GM23338 (cell line): ENCODE measurements around the gene LCN10. TPM values are rescaled to one million over a fixed set of nuclear protein-coding genes. Genes with fewer than 3 reads are reported as not detected.

Source experiments
- ATAC-seq: fragments of 200-7000 bp; cut with Tn5 transposase; 3 replicates; pipeline ENCODE4 v1.9.1; 2020
- DNase-seq: peaks from one replicate; pipeline ENCODE4 v3.0.0-alpha.2; 2015; ENCODE audit warnings: low spot score
- H2AFZ ChIP-seq: fragments of 200-600 bp; sonication (generic); 2 replicates; pipeline ENCODE4 v1.8.0; 2016; ENCODE audit warnings: antibody characterized with exemption, mild to moderate bottlenecking, moderate library complexity
- H3F3A ChIP-seq: fragments of 200-600 bp; sonication (generic); replicated peaks from 2 replicates; pipeline ENCODE4 v1.8.0; 2017; ENCODE audit warnings: antibody characterized with exemption, mixed run types, low read depth
- H3K27ac ChIP-seq: fragments of 200-600 bp; sonication (generic); 2 replicates; pipeline ENCODE4 v1.6.1; 2016; ENCODE audit warnings: low read depth
- H3K27me3 ChIP-seq: fragments of 200-600 bp; sonication (generic); 2 replicates; pipeline ENCODE4 v1.8.0; 2016; ENCODE audit warnings: mild to moderate bottlenecking, mixed run types, moderate library complexity; ENCODE audit not compliant: insufficient read depth
- H3K36me3 ChIP-seq: fragments of 200-600 bp; sonication (generic); 2 replicates; pipeline ENCODE4 v1.8.0; 2016; ENCODE audit warnings: mild to moderate bottlenecking; ENCODE audit not compliant: insufficient read depth
- H3K4me1 ChIP-seq: fragments of 200-600 bp; sonication (generic); 2 replicates; pipeline ENCODE4 v1.8.0; 2016; ENCODE audit warnings: mild to moderate bottlenecking, moderate library complexity; ENCODE audit not compliant: insufficient read depth
- H3K4me2 ChIP-seq: fragments of 200-600 bp; sonication (generic); 2 replicates; pipeline ENCODE4 v1.7.1; 2017; ENCODE audit warnings: mixed run types
- H3K4me3 ChIP-seq: fragments of 200-600 bp; sonication (generic); 2 replicates; pipeline ENCODE4 v1.6.1; 2016; ENCODE audit warnings: mixed run types
- H3K79me2 ChIP-seq: fragments of 200-600 bp; sonication (generic); replicated peaks from 2 replicates; pipeline ENCODE4 v1.8.0; 2017; ENCODE audit warnings: mild to moderate bottlenecking; ENCODE audit not compliant: insufficient read depth
- H3K9me2 ChIP-seq: fragments of 200-600 bp; sonication (generic); 2 replicates; pipeline ENCODE4 v1.8.0; 2017; ENCODE audit not compliant: insufficient read depth
- H4K20me1 ChIP-seq: fragments of 200-600 bp; sonication (generic); replicated peaks from 2 replicates; pipeline ENCODE4 v1.8.0; 2017; ENCODE audit warnings: mild to moderate bottlenecking; ENCODE audit not compliant: insufficient read depth
- H3K27ac Mint-ChIP-seq: 2 replicates; pipeline ENCODE4 v1.8.0; 2020; ENCODE audit warnings: inconsistent platforms, mild to moderate bottlenecking, moderate library complexity, mixed read lengths
- H3K27me3 Mint-ChIP-seq: 3 replicates; pipeline ENCODE4 v1.8.0; 2022; ENCODE audit warnings: low read depth, mild to moderate bottlenecking, moderate library complexity, mixed read lengths, inconsistent platforms; ENCODE audit not compliant: insufficient read depth, poor library complexity
- H3K36me3 Mint-ChIP-seq: 3 replicates; pipeline ENCODE4 v1.8.0; 2021; ENCODE audit warnings: low read depth, mild to moderate bottlenecking, inconsistent platforms, moderate library complexity, mixed read lengths
- H3K4me1 Mint-ChIP-seq: 3 replicates; pipeline ENCODE4 v1.8.0; 2020; ENCODE audit warnings: mild to moderate bottlenecking, inconsistent platforms, mixed read lengths
- H3K4me3 Mint-ChIP-seq: 3 replicates; pipeline ENCODE4 v1.8.0; 2021; ENCODE audit warnings: moderate library complexity, mild to moderate bottlenecking, inconsistent platforms, mixed read lengths
- H3K9me3 Mint-ChIP-seq: 3 replicates; pipeline ENCODE4 v1.8.0; 2020; ENCODE audit warnings: moderate library complexity, mild to moderate bottlenecking, inconsistent platforms, mixed read lengths
- CTCF ChIP-seq, 2 experiments: fragments of 200-600 bp in 1 of 2; sonication (generic) in 1 of 2; conservative IDR thresholded peaks; 2 replicates each; pipeline versions ENCODE4 v1.5.1 to v1.6.1; 2016 to 2017; ENCODE audit warnings: antibody characterized with exemption in 2 of 2, low read depth in 2 of 2, mild to moderate bottlenecking in 2 of 2, moderate library complexity in 1 of 2
- EZH2 ChIP-seq: fragments of 200-600 bp; sonication (generic); IDR thresholded peaks from one replicate; pipeline ENCODE4 v1.8.0; 2017; ENCODE audit warnings: antibody characterized with exemption, mild to moderate bottlenecking, low read depth; ENCODE audit not compliant: unreplicated experiment
- EZH2phosphoT487 ChIP-seq: fragments of 200-600 bp; sonication (generic); IDR thresholded peaks from one replicate; pipeline ENCODE4 v1.8.1; 2018; ENCODE audit warnings: antibody characterized with exemption; ENCODE audit not compliant: unreplicated experiment
- JUNB ChIP-seq: IDR thresholded peaks from one replicate; pipeline ENCODE4 v1.6.1; 2016; ENCODE audit warnings: antibody characterized with exemption; ENCODE audit not compliant: unreplicated experiment
- NANOG ChIP-seq: IDR thresholded peaks from 2 replicates; pipeline ENCODE4 v1.6.1; 2016; ENCODE audit warnings: antibody characterized with exemption, borderline replicate concordance
- REST ChIP-seq: IDR thresholded peaks from one replicate; pipeline ENCODE4 v1.6.1; 2018; ENCODE audit warnings: antibody characterized with exemption; ENCODE audit not compliant: unreplicated experiment
- STAT1 ChIP-seq: IDR thresholded peaks from one replicate; pipeline ENCODE4 v1.6.1; 2016; ENCODE audit warnings: antibody characterized with exemption; ENCODE audit not compliant: unreplicated experiment
- ZNF114 ChIP-seq: fragments of 250-450 bp; sonication (Bioruptor Pico); IDR thresholded peaks from 2 replicates; pipeline ENCODE4 v1.5.0; 2020; ENCODE audit warnings: mild to moderate bottlenecking, moderate library complexity
- ZNF331 ChIP-seq: fragments of 250-450 bp; sonication (Bioruptor Pico); IDR thresholded peaks from 2 replicates; pipeline ENCODE4 v1.5.0; 2020; ENCODE audit warnings: low read depth, mild to moderate bottlenecking, moderate library complexity
- ZNF462 ChIP-seq: fragments of 250-450 bp; sonication (Bioruptor Pico); IDR thresholded peaks from 2 replicates; pipeline ENCODE4 v1.5.0; 2020; ENCODE audit warnings: mild to moderate bottlenecking, moderate library complexity
- polyA plus RNA-seq: library from polyadenylated mRNA; unstranded; fragments of >200 nt; fragmentation: Nextera tagmentation; extraction: Ambion mirVana; gene quantifications from 2 replicates; pipeline ENCODE4 v1.2.1, GENCODE V29; 2016
- total RNA-seq: library from RNA; depleted of rRNA; stranded (reverse); fragments of >200 nt; shearing (Covaris generic); gene quantifications from 2 replicates; pipeline ENCODE4 v1.2.3, GENCODE V29; 2014

The LCN10 gene
- total and polyA plus RNA-seq, 2 experiments from 2014 or later: 0.45 to 0.74 TPM

- Mint-ChIP-seq H3K27ac (no peak overlapping the region), H3K4me1 (peaks cover 12% of the 10 kb centered on the region), H3K4me3 (no peak overlapping the region), H3K36me3 (peaks cover 19% of the 10 kb centered on the region), H3K9me3 (peaks cover 27% of the 10 kb centered on the region), H3K27me3 (peaks cover 23% of the 10 kb centered on the region)
- DNase-seq (no peak), ATAC-seq (no peak)
- no peak overlapping the region for H3K4me3 ChIP-seq
- H3K9me2 ChIP-seq: 0 out of 2 replicates have a peak, but pooled peaks cover 4% of the 10 kb centered on the region
- H4K20me1 ChIP-seq: no peaks in the 10 kb centered on the region
- no peak overlapping the region for H3K4me2 ChIP-seq
- TF ChIP-seq CTCF (conservative IDR thresholded peaks at IDR 0.05; ENCODE audit: low read depth in 2 of 2) (no peak), JUNB (no peak), STAT1 (no peak)
- no peak overlapping the region for H2AFZ ChIP-seq
- H3K27ac ChIP-seq: no peak overlapping the region
- H3F3A ChIP-seq: 0 out of 2 replicates have a peak, but pooled peaks cover 7% of the 10 kb centered on the region
- H3K4me1 ChIP-seq: no peaks in the 10 kb centered on the region
- H3K79me2 ChIP-seq: no peaks in the 10 kb centered on the region
- H3K36me3 ChIP-seq: no peaks in the 10 kb centered on the region; the same call in 1 of the 2 replicates
- H3K27me3 ChIP-seq: no peaks in the 10 kb centered on the region
These were observed 32.5 kb upstream of the LCN10 start for GRCh38 chr9:136775191-136775590.

DNA sequence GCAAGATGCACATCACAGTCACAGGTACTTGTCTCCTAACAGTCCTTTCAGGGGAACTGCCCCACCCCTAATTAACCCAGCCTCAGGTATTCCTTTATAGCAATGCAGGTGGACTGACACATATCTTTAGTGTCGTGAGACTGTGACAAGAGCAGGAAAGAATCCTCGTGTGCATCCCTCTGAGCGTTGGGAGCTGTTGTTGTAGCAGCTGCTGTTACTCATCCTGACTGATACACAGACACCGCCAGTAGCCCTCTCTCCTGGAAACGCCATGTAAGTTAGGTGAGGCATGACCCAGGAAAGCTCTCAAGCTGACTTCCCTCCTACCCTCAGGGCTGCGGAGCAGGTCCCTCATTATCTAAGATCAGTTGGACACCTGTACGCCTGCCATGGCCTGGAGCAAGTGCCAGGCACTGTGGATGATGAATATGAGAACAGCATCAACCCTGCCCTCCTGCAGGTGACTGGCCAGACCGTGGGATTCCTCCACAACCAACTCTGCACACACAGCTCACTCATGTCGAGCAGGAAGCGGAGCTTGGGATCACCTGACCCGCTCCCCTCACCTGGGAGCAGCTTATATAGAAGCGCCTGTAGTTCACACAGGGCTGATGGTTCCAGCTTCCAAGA, 31.8 kb upstream of the LCN10 start:
- Mint-ChIP-seq H3K4me1 (peaks cover 12% of the 10 kb centered on the region), H3K27me3 (peaks cover 23% of the 10 kb centered on the region), H3K36me3 (peaks cover 19% of the 10 kb centered on the region), H3K27ac (no peak overlapping the region), H3K4me3 (no peak overlapping the region), H3K9me3 (peaks cover 27% of the 10 kb centered on the region)
- Histone ChIP-seq H3K9me2 (0 out of 2 replicates have a peak, but pooled peaks cover 4% of the 10 kb centered on the region), H3K4me1 (no peaks in the 10 kb centered on the region), H2AFZ (no peak overlapping the region), H3K27ac (no peak overlapping the region), H3K27me3 (no peaks in the 10 kb centered on the region), H3F3A (0 out of 2 replicates have a peak, but pooled peaks cover 7% of the 10 kb centered on the region), H3K79me2 (no peaks in the 10 kb centered on the region), H3K36me3 (no peaks in the 10 kb centered on the region; the same call in 1 of the 2 replicates), H3K4me3 (no peak overlapping the region), H4K20me1 (no peaks in the 10 kb centered on the region), H3K4me2 (no peak overlapping the region)
- no peak for ATAC-seq
- DNase-seq: no peak
- TF ChIP-seq ZNF331 (CRISPR knock-in tag) (no peak), ZNF114 (CRISPR knock-in tag) (no peak), REST (no peak), EZH2phosphoT487 (no peak), ZNF462 (CRISPR knock-in tag) (no peak), EZH2 (no peak), STAT1 (no peak), NANOG (no peak)
